Uterus (tissue), 4 donors: ENCODE measurements around the gene C18orf63. TPM values are rescaled to one million over a fixed set of nuclear protein-coding genes. Genes with fewer than 3 reads are reported as not detected.

ENCODE experiments used
- DNase-seq, 2 donors: peaks; one replicate each; pipeline ENCODE4 v3.0.0-alpha.2; 2019 to 2020
- H3K27ac ChIP-seq, 2 donors: fragments of 200-600 bp; sonication (generic); 1 replicate in 1 of 2; 2 replicates in 1 of 2; pipeline ENCODE4 v1.5.1; 2016 to 2018
- H3K27me3 ChIP-seq, 2 donors: fragments of 200-600 bp; sonication (generic); one replicate each; pipeline ENCODE4 v1.5.1; 2018 to 2019; ENCODE audit warnings: control low read depth in 1 of 2
- H3K36me3 ChIP-seq, 2 donors: fragments of 200-600 bp; sonication (generic); one replicate each; pipeline ENCODE4 v1.5.1; 2019; ENCODE audit warnings: control low read depth in 1 of 2
- H3K4me1 ChIP-seq, 2 donors: fragments of 200-600 bp; sonication (generic); one replicate each; pipeline ENCODE4 v1.5.1; 2018 to 2019; ENCODE audit warnings: control low read depth in 1 of 2
- H3K4me3 ChIP-seq, 2 donors: fragments of 200-600 bp; sonication (generic); 1 replicate in 1 of 2; 2 replicates in 1 of 2; pipeline ENCODE4 v1.5.1; 2018 to 2019; ENCODE audit warnings: mild to moderate bottlenecking in 1 of 2
- H3K9me3 ChIP-seq, 2 donors: fragments of 200-600 bp; sonication (generic); one replicate each; pipeline ENCODE4 v1.5.1; 2019; ENCODE audit warnings: control low read depth in 1 of 2
- POLR2A ChIP-seq, 2 donors: fragments of 450-650 bp; IDR thresholded peaks; one replicate each; pipeline ENCODE4 v1.6.1; 2016; ENCODE audit warnings: antibody characterized with exemption in 2 of 2, mild to moderate bottlenecking in 1 of 2, moderate library complexity in 1 of 2
- intact Hi-C: fragments of 100-400 bp; cut with DNase I; formaldehyde crosslinking; loops from one replicate; pipeline ENCODE4 v1.15.1; 2023; ENCODE audit warnings: low total_unique reads
- total RNA-seq, 4 donors: library from RNA; depleted of rRNA in 3 of 4; stranded (reverse); fragments of >200 nt in 3 of 4; gene quantifications; one replicate each; pipeline versions ENCODE4 v1.1.0 to v1.2.4, GENCODE V29; 2014 to 2023
- TF ChIP-seq, protein P1 (sequence below), 4 experiments: fragments of 200-600 bp in 2 of 4; fragments of 450-650 bp in 2 of 4; sonication (generic) in 2 of 4; IDR thresholded peaks; one replicate each; pipeline ENCODE4 v1.5.1; 2016 to 2019; ENCODE audit warnings: antibody characterized with exemption in 4 of 4, mild to moderate bottlenecking in 2 of 4, moderate library complexity in 1 of 4
- donor health status: DM: yes; HTN: yes; CAD: no.

C18orf63 gene
- total RNA-seq, 4 donors from 2014 or later, result not detected

DNA sequence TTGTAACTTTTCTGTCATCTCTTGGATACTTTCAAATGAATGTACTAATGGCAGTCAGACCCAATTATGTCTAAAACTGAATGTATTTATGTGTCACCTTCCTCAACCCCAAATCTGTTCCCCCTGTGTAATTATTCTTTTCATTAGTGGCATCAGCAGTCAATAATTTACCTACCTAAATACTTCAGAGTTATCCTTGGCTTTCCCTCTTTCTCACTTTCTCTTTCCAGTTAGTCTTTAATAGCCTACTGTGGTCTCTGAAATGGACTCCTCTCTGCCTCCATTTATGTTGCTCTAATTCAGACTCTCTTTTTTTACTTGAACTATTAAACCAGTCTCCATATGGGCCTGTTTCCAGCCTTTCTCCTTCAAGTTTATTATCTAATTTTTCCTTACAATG is 21.0 kb downstream of the C18orf63 start:
- H3K4me1 ChIP-seq, result no peaks in the 10 kb centered on the region
- TF ChIP-seq, protein P1, sequence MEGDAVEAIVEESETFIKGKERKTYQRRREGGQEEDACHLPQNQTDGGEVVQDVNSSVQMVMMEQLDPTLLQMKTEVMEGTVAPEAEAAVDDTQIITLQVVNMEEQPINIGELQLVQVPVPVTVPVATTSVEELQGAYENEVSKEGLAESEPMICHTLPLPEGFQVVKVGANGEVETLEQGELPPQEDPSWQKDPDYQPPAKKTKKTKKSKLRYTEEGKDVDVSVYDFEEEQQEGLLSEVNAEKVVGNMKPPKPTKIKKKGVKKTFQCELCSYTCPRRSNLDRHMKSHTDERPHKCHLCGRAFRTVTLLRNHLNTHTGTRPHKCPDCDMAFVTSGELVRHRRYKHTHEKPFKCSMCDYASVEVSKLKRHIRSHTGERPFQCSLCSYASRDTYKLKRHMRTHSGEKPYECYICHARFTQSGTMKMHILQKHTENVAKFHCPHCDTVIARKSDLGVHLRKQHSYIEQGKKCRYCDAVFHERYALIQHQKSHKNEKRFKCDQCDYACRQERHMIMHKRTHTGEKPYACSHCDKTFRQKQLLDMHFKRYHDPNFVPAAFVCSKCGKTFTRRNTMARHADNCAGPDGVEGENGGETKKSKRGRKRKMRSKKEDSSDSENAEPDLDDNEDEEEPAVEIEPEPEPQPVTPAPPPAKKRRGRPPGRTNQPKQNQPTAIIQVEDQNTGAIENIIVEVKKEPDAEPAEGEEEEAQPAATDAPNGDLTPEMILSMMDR (IDR thresholded peaks at IDR 0.05), result no peak
- TF ChIP-seq POLR2A (IDR thresholded peaks at IDR 0.05), result no peak
- H3K27ac ChIP-seq, result no peak overlapping the region
- no peaks in the 10 kb centered on the region for H3K27me3 ChIP-seq
- intact Hi-C loops, result no loop called here
- no peak for DNase-seq
- H3K4me3 ChIP-seq, result no peak overlapping the region
- H3K36me3 ChIP-seq, result no peaks in the 10 kb centered on the region
- no peaks in the 10 kb centered on the region for H3K9me3 ChIP-seq

DNA sequence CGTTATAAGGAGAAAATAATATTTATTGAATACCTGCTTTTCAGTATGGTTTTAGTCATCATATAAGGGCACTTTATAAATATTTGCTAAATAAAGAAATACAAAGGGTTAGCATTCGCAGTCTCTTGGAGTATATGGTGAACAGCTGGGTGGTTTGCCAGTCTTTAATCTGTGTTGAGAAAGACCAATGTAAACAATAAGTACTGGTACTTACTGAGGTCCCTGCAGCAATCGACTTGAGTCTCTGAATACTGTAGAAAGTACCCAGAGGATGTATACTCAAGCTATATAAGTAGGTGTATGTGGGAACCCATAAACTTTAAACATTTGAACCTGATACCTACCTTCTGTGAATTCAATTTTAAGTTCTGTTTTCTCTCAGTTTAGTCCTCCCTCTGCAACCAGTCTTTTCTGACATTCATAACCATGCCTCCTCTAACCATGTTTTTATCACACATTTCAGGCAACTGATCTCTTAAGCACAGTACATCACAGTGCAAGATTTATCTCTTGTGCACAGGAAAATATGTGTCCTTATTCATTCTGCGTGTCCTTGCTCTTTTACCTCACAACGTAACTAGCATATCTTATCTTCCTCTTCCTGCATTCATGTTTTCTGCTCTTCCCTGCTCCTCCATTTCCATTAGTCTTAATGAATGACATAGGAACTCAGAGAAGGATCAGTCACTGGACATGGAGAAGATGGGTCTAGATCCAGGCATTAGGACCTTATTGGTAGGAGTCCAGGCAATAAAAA is 21.7 kb downstream of the C18orf63 start:
- Histone ChIP-seq H3K36me3 (no peaks in the 10 kb centered on the region), H3K4me1 (no peaks in the 10 kb centered on the region), H3K4me3 (no peak overlapping the region), H3K27ac (no peak overlapping the region), H3K9me3 (no peaks in the 10 kb centered on the region), H3K27me3 (no peaks in the 10 kb centered on the region)
- no peak for DNase-seq
- no peak for TF ChIP-seq POLR2A (IDR thresholded peaks at IDR 0.05)
- TF ChIP-seq, protein P1 (IDR thresholded peaks at IDR 0.05), result no peak
- intact Hi-C loops, result no loop called here

DNA sequence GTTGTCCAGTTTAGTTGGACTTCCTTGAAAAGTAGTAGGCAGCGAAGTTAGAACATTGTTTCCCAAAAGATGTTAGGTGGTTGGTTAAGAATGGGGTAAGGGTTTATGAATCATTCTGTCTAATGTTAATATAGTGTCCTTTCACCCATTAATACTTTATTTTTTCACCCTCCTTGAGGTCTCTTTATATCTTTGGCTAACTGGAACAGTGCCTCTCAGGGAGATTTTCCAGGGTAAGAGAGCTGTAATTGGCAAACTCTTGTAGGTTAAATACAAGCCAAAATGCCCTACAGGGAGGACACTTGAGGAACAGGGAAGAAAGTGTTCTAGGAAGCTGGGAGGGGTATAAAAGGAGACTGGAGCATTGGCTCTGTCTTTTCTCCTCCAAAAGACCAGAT is 22.3 kb downstream of the C18orf63 start:
- Histone ChIP-seq H3K36me3 (no peaks in the 10 kb centered on the region), H3K4me3 (no peak overlapping the region), H3K4me1 (no peaks in the 10 kb centered on the region), H3K9me3 (no peaks in the 10 kb centered on the region), H3K27ac (no peak overlapping the region), H3K27me3 (no peaks in the 10 kb centered on the region)
- intact Hi-C loops, result no loop called here
- no peak for DNase-seq
- TF ChIP-seq, protein P1 (IDR thresholded peaks at IDR 0.05), result no peak
- no peak for TF ChIP-seq POLR2A (IDR thresholded peaks at IDR 0.05)

DNA sequence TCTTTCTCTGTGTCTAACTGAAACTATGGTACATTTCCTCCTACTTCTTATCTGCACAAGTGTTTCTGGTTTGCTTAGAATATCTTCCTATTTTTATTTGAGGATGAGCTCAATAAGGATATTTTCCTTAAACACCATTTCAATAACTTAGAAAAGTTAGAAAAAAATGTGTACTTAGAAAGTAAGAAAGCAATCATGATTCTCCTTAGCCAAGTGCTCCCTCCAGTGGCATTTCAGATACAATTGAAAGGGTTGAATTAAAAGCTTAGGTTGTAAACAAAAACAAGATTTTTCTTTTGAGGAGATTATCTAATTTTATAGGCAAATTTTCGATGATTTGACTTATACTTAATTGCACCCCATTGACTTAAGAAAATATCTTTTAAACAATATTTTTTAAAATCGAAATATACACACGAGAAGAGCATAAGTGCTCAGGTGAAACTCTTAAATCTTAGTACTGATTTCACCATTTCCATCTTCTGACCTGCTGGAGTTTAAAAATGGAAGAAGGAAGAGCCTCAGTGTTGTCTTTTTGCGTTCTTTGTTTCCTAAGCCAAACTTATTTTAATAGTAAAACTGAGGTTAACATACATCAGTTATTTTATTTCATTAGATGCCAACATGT is 26.9 kb downstream of the C18orf63 start:
- Histone ChIP-seq H3K36me3 (no peaks in the 10 kb centered on the region), H3K4me1 (no peaks in the 10 kb centered on the region), H3K27me3 (no peaks in the 10 kb centered on the region), H3K9me3 (no peaks in the 10 kb centered on the region), H3K27ac (no peak overlapping the region), H3K4me3 (no peak overlapping the region)
- intact Hi-C loops, result loop anchor here (5.0 kb wide), 1 partner anchor 140 kb away; no protein-coding TSS in a partner anchor
- DNase-seq, result peak in 1 of 2 donors; percentile 35
- no peak for TF ChIP-seq POLR2A (IDR thresholded peaks at IDR 0.05)
- TF ChIP-seq, protein P1 (IDR thresholded peaks at IDR 0.05), result peak; percentile 67 to 79 (median 71)

DNA sequence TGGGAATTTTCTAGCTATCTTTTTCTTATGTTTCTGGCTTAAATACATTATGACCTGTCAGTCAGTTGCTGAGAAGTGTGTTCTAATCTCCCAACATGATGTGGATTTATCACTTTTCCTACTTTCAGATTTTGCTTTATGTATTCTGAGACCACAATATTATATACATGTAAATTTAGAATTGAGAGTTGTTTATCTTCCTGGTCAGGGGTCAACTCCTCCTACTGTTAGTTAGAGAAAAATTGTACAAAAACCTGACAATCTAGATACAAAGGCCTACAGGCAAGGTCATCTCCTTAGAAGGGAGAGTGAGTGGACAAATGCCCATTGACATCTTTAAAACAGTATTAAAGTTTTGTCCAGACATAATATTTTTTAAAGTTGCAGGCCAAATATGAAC is 30.6 kb downstream of the C18orf63 start:
- no peak overlapping the region for H3K4me3 ChIP-seq
- TF ChIP-seq POLR2A (IDR thresholded peaks at IDR 0.05), result no peak
- TF ChIP-seq, protein P1 (IDR thresholded peaks at IDR 0.05), result no peak
- intact Hi-C loops, result no loop called here
- H3K27me3 ChIP-seq, result no peaks in the 10 kb centered on the region
- no peak overlapping the region for H3K27ac ChIP-seq
- no peaks in the 10 kb centered on the region for H3K36me3 ChIP-seq
- DNase-seq, result no peak
- H3K9me3 ChIP-seq, result no peaks in the 10 kb centered on the region
- H3K4me1 ChIP-seq, result no peaks in the 10 kb centered on the region
